ENCODE results near the gene UBE2L5.

DNA sequence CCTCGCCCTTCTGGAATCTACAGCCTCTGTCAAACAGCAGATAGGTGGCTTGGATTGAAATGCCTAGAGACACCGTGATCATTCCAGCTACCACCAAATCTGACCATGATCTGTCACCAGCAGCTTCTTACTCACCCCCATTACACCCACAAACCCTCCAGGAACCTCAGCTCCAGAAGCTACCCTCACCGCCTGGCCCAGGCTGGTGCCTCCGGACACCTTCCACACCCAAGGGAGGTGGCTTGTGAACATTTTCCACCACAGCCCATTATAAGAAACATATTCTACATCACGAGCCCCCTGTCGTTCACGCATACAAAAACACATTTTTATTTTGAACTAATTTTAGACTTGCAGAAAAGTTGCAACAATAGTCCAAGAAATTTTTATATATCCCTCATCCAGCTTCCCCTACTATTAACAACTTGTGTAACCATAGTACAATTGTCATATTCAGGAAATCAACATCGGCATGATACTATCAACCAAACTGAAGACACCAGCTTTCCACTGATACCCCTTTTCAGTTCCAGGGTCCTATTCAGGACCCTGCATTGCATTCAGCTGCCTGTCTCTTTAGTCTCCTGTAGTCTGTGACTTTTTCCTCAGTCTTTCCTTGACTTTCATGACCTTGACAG lies 15.4 kb upstream of the UBE2L5 start:
- TF ChIP-seq REST (tag by site-specific recombination; IDR thresholded peaks at IDR 0.05) = no peak
- TF ChIP-seq, protein P1, sequence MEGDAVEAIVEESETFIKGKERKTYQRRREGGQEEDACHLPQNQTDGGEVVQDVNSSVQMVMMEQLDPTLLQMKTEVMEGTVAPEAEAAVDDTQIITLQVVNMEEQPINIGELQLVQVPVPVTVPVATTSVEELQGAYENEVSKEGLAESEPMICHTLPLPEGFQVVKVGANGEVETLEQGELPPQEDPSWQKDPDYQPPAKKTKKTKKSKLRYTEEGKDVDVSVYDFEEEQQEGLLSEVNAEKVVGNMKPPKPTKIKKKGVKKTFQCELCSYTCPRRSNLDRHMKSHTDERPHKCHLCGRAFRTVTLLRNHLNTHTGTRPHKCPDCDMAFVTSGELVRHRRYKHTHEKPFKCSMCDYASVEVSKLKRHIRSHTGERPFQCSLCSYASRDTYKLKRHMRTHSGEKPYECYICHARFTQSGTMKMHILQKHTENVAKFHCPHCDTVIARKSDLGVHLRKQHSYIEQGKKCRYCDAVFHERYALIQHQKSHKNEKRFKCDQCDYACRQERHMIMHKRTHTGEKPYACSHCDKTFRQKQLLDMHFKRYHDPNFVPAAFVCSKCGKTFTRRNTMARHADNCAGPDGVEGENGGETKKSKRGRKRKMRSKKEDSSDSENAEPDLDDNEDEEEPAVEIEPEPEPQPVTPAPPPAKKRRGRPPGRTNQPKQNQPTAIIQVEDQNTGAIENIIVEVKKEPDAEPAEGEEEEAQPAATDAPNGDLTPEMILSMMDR (tag by site-specific recombination; IDR thresholded peaks at IDR 0.05) = no peak
- TF ChIP-seq HOXD13 (CRISPR knock-in tag; IDR thresholded peaks at IDR 0.05; ENCODE audit: borderline replicate concordance) = no peak
- no peak for TF ChIP-seq ZNF639 (tag by site-specific recombination; IDR thresholded peaks at IDR 0.05)
- no peak for TF ChIP-seq ZNF76 (tag by site-specific recombination; IDR thresholded peaks at IDR 0.05; ENCODE audit: borderline replicate concordance, low read depth)
- no peak for TF ChIP-seq ZNF555 (tag by site-specific recombination; conservative IDR thresholded peaks at IDR 0.05)
- TF ChIP-seq RBAK (tag by site-specific recombination; IDR thresholded peaks at IDR 0.05) = no peak
- no peak for TF ChIP-seq ZNF747 (tag by site-specific recombination; IDR thresholded peaks at IDR 0.05)
- TF ChIP-seq KLF1 (tag by site-specific recombination; IDR thresholded peaks at IDR 0.05) = no peak
- TF ChIP-seq ZNF221 (tag by site-specific recombination; IDR thresholded peaks at IDR 0.05; ENCODE audit: borderline replicate concordance) = no peak
- TF ChIP-seq ZNF791 (tag by site-specific recombination; IDR thresholded peaks at IDR 0.05) = no peak
- TF ChIP-seq ZNF623 (tag by site-specific recombination; IDR thresholded peaks at IDR 0.05) = no peak
- no peak for TF ChIP-seq ZNF677 (tag by site-specific recombination; IDR thresholded peaks at IDR 0.05)
- no peak for TF ChIP-seq ZNF571 (tag by site-specific recombination; IDR thresholded peaks at IDR 0.05)
